Testis (tissue), 2 donors: ENCODE data around the gene TLR4.

ENCODE experiments used
- CTCF ChIP-seq, 3 experiments: fragments of 450-650 bp in 2 of 3; fragments of 200-600 bp in 1 of 3; sonication (generic) in 1 of 3; IDR thresholded peaks; one replicate each; pipeline ENCODE4 v1.5.1; 2016 to 2019; ENCODE audit warnings: antibody characterized with exemption in 3 of 3, mild to moderate bottlenecking in 2 of 3, moderate library complexity in 1 of 3
- POLR2A ChIP-seq: fragments of 450-650 bp; IDR thresholded peaks from one replicate; pipeline ENCODE4 v1.6.1; 2017; ENCODE audit warnings: antibody characterized with exemption, mild to moderate bottlenecking, moderate library complexity

- no peak for TF ChIP-seq CTCF (IDR thresholded peaks at IDR 0.05)
- no peak for TF ChIP-seq POLR2A
Observed at GRCh38 chr9:117750401-117750800, 46.2 kb downstream of the TLR4 start.
